Kidney epithelial cell (primary cell): ENCODE measurements around the gene KISS1R. TPM values are rescaled to one million over a fixed set of nuclear protein-coding genes. Genes with fewer than 3 reads are reported as not detected.
"Not testable (repeated sequence)": the region's sequence is repeated elsewhere in the genome, so short reads cannot be mapped to it uniquely, and the experiment has no call there.

Experiments used
- DNase-seq: peaks from one replicate; pipeline ENCODE4 v3.0.0-alpha.2; 2010; ENCODE audit warnings: low read depth
- H3K27me3 ChIP-seq: 2 replicates; pipeline ENCODE4 v1.6.0; 2011; ENCODE audit warnings: low read length; ENCODE audit not compliant: control insufficient read depth, insufficient read depth
- H3K36me3 ChIP-seq: 2 replicates; pipeline ENCODE4 v1.5.1; 2011; ENCODE audit warnings: low read length; ENCODE audit not compliant: control insufficient read depth, insufficient read depth
- H3K4me3 ChIP-seq: 2 replicates; pipeline ENCODE4 v1.5.1; 2011; ENCODE audit warnings: low read depth, mild to moderate bottlenecking, control low read depth, low read length
- total RNA-seq: library from RNA; depleted of rRNA; stranded (reverse); fragments of >200 nt; gene quantifications from 2 replicates; pipeline ENCODE4 v1.2.3, GENCODE V29; 2015
- TF ChIP-seq, protein P1 (sequence below): IDR thresholded peaks from 2 replicates; pipeline ENCODE4 v1.5.1; 2011; ENCODE audit warnings: mild to moderate bottlenecking, moderate library complexity, low read length, control low read depth, inconsistent platforms; ENCODE audit not compliant: insufficient read depth, poor library complexity, severe bottlenecking

The KISS1R gene
- total RNA-seq, 1 donor from 2014 or later, result 0.75 TPM

DNA sequence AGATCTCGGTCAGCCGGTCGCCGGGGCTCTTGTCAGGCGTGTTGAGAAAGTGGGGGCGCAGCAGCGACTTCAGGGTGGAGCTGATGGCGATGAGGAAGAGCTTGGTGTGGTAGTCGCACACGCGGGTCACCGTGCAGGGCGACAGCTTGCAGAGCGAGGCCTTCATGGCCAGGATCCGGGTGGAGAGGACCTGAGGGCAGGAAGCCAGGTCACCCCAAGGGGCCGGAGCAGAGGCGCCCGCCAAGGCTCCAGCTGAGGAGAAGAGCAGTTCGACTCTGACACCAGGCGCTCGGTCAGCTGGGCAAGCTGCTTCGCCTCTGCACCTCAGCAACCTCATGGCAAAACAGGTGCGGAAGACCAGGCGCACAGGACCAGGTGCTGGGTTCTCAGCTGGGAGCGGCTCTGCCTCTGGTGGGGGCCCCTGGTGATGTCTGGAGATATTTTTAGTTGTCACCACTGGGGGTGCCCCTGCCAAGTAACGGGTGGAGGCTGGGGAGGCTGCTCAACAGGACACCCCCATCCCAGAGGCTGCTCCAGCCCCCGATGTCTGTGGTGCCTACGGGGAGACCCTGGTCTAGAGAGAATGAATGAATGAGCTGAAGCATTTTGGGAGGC is 41.8 kb upstream of the KISS1R start:
- peaks cover 5% of the 10 kb centered on the region for H3K36me3 ChIP-seq
- TF ChIP-seq, protein P1, sequence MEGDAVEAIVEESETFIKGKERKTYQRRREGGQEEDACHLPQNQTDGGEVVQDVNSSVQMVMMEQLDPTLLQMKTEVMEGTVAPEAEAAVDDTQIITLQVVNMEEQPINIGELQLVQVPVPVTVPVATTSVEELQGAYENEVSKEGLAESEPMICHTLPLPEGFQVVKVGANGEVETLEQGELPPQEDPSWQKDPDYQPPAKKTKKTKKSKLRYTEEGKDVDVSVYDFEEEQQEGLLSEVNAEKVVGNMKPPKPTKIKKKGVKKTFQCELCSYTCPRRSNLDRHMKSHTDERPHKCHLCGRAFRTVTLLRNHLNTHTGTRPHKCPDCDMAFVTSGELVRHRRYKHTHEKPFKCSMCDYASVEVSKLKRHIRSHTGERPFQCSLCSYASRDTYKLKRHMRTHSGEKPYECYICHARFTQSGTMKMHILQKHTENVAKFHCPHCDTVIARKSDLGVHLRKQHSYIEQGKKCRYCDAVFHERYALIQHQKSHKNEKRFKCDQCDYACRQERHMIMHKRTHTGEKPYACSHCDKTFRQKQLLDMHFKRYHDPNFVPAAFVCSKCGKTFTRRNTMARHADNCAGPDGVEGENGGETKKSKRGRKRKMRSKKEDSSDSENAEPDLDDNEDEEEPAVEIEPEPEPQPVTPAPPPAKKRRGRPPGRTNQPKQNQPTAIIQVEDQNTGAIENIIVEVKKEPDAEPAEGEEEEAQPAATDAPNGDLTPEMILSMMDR, result no peak
- no peak overlapping the region for H3K4me3 ChIP-seq
- no peaks in the 10 kb centered on the region for H3K27me3 ChIP-seq
- no peak for DNase-seq

DNA sequence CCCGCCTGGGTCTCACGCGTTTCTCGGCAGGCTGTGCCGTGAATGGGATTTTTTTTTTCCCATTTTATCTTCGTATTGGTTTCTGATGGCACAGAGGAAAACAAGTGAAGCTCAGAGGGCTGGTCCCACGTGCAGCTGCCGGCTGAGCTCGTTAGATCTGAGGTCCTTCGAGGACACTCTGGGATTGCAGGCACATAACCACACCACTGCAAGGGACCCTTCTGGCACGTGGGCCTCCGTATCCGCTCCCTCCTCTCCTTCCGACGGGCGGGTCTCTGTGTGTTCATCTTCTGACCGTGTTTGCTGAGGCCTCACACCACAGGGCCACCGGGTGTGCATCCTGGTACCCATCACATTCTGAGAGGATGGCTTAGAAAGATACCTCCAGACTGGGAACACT is 41.0 kb upstream of the KISS1R start:
- Histone ChIP-seq H3K27me3 (no peaks in the 10 kb centered on the region), H3K36me3 (peaks cover 5% of the 10 kb centered on the region), H3K4me3 (no peak overlapping the region)
- TF ChIP-seq, protein P1, result no peak
- no peak for DNase-seq

DNA sequence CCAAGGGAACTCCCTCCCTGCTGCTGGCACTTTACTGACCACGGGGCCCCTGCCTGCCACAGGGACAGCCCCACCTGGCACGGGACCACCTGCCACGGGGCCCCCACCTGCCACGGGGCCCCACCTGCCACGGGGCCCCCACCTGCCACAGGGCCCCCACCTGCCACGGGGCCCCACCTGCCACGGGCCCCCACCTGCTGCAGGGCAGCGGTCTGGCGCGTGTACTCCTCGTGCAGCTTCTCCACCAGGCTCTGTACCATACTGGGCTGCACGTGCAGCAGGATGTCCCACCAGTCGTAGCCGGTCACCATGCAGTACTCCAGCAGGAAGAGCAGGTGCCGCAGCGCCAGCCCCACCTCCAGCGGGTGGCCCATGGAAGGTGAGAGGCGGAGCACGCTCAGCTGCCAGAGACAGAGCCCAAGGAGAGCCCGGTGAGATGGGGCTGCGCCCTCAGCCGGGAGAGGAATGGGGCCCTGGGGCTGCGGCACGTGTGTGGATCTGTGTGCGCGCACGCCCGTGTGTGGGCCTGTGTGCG is 40.3 kb upstream of the KISS1R start:
- Histone ChIP-seq H3K27me3 (no peaks in the 10 kb centered on the region), H3K4me3 (no peak overlapping the region), H3K36me3 (peaks cover 5% of the 10 kb centered on the region)
- no peak for DNase-seq
- TF ChIP-seq, protein P1, result no peak

DNA sequence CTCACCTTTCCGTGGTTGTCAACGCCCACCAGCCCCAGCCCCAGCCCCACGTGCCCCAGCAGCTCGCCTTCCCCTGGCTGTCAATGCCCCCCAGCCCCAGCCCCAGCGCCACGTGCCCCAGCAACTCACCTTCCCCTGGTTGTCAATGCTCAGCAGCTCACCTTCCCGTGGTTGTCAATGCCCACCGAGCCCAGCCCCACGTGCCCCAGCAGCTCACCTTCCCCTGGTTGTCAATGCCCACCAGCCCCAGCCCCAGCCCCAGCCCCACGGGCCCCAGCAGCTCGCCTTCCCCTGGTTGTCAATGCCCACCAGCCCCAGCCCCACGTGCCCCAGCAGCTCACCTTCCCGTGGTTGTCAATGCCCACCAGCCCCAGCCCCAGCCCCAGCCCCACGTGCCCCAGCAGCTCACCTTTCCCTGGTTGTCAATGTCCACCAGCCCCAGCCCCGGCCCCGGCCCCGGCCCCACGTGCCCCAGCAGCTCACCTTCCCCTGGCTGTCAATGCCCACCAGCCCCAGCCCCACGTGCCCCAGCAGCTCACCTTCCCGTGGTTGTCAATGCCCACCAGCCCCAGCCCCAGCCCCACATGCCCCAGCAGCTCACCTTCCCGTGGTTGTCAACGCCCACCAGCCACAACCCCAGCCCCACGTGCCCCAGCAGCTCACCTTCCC is 39.0 kb upstream of the KISS1R start:
- not testable (repeated sequence) for H3K27me3 ChIP-seq, H3K4me3 ChIP-seq, H3K36me3 ChIP-seq, DNase-seq

DNA sequence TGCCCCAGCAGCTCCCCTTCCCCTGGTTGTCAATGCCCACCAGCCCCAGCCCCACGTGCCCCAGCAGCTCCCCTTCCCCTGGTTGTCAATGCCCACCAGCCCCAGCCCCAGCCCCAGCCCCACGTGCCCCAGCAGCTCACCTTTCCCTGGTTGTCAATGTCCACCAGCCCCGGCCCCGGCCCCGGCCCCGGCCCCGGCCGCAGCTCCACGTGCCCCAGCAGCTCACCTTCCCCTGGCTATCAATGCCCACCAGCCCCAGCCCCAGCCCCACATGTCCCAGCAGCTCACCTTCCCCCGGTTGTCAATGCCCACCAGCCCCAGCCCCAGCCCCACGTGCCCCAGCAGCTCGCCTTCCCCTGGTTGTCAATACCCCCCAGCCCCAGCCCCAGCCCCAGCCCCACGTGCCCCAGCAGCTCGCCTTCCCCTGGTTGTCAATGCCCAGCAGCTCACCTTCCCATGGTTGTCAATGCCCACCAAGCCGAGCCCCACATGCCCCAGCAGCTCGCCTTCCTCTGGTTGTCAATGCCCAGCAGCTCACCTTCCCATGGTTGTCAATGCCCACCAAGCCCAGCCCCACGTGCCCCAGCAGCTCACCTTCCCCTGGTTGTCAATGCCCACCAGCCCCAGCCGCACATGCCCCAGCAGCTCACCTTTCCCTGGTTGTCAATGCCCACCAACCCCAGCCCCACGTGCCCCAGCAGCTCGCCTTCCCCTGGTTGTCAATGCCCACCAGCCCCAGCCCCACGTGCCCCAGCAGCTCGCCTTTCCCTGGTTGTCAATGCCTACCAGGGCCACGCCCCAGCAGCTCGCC is 38.2 kb upstream of the KISS1R start:
- not testable (repeated sequence) for H3K27me3 ChIP-seq, H3K4me3 ChIP-seq, H3K36me3 ChIP-seq, DNase-seq

DNA sequence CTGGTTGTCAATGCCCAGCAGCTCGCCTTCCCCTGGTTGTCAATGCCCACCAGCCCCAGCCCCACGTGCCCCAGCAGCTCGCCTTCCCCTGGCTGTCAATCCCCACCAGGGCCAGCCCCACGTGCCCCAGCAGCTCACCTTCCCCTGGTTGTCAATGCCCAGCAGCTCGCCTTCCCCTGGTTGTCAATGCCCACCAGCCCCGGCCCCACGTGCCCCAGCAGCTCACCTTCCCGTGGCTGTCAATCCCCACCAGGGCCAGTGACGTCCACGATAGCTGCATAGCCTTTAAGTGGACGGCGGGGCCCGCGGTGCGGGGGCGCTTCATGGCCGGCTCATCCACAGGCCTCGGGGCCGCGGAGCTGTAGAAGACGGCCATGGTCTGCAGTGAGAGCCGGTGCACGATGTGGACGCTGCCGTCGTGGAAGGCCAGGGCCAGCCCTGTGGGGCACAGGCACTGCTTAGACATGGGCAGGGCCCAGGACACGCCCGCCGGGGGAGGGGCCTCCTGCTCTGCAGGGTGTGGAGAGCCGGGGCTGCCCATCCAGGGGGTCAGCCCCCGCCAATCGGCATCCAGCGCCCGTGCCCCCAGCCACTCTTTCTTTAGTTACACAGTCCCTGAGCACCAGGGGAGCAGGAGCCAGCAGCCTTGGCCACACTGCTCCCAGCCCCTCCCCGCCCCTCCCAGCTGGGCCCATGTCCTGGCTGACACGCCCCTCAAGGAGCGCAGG is 37.3 kb upstream of the KISS1R start:
- TF ChIP-seq, protein P1, result no peak
- no peaks in the 10 kb centered on the region for H3K36me3 ChIP-seq
- no peak for DNase-seq
- H3K4me3 ChIP-seq, result no peak overlapping the region
- no peaks in the 10 kb centered on the region for H3K27me3 ChIP-seq
